HG02610 (cell line): ENCODE results near the gene PRR30.

Experiments
- ATAC-seq: cut with Tn5 transposase; IDR thresholded peaks from one replicate; pipeline ENCODE4 v1.9.1; 2021; ENCODE audit warnings: mild to moderate bottlenecking, moderate library complexity; ENCODE audit not compliant: unreplicated experiment

The PRR30 gene

DNA sequence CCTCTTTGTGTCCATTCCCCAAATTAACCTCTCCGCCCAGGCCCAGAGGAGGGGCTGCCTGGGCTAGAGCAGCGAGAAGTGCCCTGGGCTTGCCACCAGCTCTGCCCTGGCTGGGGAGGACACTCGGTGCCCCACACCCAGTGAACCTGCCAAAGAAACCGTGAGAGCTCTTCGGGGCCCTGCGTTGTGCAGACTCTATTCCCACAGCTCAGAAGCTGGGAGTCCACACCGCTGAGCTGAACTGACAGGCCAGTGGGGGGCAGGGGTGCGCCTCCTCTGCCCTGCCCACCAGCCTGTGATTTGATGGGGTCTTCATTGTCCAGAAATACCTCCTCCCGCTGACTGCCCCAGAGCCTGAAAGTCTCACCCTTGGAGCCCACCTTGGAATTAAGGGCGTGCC is 39.2 kb downstream of the PRR30 start:
- no peak for ATAC-seq

DNA sequence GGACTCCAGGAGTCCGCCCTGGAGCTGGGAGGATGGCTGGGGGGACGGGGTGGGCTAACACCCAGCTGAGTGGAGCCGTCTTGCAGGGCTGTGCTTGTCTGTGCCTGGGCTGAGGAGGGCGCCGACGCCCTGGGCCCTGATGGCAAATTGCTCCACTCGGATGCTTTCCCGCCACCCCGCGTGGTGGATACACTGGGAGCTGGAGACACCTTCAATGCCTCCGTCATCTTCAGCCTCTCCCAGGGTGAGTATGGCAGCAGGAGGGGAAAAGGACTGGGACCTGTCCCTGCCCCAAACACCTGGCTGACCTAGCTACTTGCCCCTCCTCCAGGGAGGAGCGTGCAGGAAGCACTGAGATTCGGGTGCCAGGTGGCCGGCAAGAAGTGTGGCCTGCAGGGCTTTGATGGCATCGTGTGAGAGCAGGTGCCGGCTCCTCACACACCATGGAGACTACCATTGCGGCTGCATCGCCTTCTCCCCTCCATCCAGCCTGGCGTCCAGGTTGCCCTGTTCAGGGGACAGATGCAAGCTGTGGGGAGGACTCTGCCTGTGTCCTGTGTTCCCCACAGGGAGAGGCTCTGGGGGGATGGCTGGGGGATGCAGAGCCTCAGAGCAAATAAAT is 39.8 kb downstream of the PRR30 start:
- ATAC-seq = no peak

DNA sequence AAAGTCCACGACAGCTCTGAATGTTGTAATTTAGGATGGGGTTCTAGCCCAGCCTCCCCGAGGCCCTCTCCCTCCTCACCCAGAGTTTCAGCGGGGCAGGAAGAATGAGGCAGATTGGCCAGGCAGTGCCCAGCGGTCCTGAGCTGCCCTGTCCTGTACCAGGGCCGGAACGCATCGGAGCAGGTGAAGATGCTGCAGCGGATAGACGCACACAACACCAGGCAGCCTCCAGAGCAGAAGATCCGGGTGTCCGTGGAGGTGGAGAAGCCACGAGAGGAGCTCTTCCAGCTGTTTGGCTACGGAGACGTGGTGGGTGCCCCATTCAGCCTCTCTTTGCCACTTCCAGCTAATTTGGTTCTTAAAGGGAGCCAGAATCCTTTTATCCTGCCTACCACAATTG is 41.9 kb downstream of the PRR30 start:
- ATAC-seq = no peak

DNA sequence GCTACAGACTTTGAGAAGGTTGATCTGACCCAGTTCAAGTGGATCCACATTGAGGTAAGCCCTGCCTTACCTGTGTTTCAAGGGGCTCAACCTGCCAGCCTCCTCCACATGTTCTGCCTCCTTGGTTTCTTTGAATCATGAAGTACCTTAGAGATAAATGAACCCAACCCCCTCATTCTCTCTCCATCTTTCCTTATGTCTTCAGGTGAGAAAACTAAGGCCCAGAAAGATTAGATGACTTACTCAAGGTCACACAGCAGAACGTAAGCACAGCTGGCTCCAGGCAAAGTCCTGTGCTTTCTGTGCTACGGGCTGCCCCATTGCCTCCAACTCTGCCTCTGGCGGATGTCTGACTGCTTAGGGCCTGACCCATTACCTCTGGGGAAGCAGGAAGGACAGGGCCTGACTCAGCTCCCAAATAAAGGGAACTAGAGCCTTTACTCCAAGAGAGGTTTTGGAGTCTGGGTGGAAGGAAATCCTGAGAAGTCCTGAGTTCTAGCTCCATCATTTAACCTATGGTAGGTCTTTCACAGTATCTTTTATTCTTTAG is 42.4 kb downstream of the PRR30 start:
- no peak for ATAC-seq

DNA sequence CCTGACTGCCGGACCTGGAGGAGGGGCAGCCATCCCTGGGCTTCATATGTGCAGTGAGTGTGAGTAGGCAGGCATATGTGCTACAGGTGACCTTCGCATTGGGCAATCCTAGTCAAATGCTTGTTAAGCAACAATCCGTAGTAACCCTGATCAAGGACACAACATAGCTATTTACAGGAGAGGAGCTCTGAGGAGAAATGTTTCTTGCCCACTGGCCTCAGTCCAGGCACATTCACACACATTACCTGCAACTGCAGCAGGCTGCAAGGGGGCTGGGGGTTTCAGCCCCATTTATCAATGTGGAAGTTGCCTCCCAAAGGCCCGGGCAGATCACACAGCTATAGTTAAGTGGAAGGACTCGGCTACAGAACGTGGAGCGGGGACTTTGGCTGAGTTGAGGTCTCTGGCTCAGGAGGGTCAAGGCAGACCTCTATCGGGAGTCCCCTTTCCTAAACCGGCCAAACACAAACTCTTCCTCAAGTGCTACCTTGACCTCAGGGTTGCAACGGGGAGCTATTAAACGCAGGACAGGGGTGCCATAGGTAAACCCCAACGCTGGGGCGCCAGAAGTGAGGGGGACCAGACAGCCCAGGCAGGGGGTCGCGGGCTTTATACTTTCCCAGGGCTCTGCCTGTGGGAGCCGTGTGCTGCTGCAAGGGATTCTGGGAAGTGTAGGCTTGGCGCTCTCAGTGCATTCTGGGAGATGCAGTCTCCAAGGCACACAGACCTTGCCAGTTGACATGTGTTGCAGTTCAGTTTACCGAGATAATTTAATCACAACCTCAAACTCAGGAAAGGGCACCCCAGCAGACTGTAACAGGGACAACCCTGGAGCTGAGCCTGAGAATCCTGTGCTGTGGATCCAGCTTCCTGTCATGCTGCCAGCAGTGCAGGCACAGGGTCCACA is 43.2 kb downstream of the PRR30 start:
- ATAC-seq = peak; percentile 59

DNA sequence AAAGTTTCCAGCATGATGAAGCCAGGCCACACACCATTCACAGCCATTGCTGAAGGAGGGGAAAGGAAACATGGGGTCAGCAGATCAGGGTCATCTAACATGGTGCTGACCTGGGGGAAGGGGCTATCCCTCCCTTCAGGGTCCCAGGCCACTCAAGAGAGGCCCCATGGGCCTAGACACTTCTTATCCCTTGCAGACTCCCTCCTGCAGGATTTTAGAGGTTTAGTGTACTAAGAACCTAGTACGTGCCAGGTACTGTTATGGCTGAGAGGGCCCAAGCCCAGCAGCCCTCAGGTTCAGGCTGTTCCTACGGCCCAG is 43.8 kb downstream of the PRR30 start:
- no peak for ATAC-seq

DNA sequence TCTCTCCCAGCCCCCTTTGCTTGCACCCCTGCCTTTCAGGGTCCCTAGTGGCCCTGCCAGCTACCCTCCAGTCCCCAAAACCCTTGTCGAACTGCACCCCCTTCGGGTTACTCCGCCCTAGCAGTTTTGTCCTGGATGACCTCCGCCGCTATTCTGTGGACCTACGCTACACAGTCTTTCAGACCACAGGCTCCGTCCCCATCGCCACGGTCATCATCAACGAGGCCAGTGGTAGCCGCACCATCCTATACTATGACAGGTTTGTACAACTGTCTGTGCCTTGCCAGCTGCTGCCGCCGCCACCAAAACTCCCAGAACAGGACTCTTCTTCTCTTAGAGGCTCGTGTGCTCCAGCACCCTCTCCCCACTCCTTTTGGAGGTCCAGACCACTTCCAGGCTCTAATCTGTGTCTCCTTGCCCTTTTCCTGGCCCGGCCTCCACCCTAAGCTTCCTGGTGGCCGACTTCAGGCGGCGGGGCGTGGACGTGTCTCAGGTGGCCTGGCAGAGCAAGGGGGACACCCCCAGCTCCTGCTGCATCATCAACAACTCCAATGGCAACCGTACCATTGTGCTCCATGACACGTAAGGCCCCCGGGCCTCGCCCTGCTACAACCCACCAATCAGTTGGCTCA is 44.7 kb downstream of the PRR30 start:
- ATAC-seq = no peak

DNA sequence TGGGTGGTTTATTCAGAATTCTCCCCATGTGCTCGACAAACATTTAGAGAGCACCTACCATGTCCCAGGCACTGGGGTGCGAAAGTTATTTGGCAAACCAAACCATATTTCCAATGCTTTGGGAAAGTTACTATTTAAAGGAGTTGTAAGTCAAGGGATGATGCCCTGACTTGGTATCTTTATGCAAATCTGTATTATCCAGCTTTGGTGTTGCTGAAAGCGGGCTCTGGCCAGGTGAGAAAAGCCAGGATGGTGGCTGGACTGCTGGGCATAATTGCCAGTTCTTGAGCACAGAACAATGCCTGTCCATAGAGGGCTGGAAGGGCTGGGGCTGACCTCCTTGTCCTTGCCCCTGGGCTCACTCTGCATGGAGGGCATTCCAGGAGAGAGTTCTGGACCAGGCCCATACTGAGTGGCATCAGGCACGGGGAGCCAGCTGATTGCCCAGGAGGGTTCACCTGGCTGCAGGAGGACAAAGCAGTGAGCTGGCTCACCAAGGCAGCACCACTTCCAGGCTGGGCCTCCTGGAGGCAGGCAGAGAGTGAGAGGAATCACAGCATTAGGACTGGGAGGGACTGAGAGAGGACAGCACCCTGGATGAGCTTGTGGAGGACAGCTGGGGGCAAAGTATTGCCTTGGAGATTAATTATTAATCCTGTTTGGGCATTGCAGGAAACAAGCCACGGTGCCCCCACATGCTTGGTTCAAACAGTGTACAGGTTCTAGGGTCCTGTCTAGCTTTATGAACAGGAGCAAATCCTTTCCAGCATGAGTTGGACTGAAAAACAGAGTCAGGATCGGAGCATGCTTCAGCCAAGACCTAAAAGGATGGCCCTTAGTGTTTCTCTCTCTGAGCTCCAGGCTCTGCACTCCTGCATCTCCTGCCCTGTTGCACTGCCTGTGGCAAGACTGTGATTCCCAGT is 45.5 kb downstream of the PRR30 start:
- ATAC-seq = no peak

DNA sequence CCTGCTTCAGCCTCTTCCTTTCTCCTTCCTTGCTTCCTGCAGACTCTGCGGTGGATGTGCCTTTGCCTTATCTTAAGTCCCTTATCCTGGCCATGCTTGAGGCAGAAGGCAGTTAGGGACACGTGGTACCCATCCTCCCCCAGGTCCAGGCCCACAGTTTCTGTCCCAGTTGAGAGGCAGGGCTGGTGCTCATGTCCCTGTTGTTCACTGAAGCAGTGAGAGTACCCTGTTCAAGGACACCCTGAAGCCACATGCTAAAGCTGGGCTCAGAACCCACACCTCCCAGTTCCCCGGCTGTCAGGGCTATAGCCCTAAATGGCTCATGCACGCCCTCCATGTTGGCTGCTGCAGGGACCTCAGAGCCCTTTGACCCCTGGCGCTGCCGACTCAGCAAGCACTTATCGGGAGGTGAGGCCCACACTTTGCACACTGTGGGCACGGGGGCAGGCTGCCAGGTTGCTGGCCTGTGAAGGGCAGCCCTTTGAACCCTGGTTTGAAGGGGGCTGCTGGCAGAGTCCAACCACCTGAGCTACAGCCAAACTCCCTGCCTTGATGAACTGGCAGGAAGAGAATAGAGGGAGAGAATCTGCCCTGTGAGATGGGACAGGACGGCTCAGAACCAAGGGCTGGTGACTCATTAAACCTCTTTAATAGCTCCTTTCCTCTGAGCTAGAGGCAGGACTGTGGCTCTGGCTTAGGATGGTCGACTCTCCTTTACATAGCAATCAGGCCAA is 46.3 kb downstream of the PRR30 start:
- ATAC-seq = no peak

DNA sequence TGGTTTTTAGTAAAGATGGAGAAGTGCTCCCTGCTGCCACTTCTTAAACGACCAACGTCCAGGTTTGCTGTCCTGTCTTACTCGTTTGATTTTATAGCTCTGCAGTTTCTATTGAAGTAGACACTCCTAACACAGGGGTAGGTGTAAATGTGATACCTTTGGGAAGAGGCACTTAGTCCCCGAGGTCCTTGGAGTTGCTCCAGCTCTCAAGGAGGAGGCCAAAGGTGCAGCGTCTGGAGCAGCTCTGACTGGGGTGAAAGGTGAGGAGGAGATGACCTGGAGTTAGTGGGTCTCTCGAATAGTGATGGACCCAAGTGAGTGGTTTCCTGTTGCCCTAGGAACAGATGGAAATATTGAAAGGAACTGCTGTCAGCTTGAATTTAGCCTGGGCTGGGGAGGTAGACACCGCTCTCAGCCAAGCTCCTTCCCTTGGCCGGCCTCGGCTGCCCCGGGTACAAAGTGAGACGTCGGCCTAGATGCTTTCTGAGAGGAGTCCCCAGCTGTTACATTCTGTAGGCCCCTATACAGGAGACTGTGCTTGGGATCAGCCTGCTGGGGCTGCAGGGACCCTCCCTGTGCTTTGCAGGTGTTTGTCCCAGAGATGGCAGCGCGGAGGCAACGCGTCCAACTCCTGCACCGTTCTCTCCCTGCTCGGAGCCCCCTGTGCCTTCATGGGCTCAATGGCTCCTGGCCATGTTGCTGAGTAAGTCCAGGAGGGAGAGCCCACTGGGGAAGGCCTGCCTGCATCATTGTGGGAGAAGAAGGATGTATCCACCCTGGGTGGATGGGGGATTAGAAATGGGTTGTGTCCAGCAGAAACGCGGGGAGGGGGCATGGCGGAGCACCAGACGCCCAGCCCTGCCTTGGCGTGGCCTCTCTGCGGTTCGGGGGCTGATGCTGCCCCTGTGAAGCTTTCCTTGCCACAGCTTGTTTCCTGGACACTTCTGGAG is 47.2 kb downstream of the PRR30 start:
- ATAC-seq = no peak

DNA sequence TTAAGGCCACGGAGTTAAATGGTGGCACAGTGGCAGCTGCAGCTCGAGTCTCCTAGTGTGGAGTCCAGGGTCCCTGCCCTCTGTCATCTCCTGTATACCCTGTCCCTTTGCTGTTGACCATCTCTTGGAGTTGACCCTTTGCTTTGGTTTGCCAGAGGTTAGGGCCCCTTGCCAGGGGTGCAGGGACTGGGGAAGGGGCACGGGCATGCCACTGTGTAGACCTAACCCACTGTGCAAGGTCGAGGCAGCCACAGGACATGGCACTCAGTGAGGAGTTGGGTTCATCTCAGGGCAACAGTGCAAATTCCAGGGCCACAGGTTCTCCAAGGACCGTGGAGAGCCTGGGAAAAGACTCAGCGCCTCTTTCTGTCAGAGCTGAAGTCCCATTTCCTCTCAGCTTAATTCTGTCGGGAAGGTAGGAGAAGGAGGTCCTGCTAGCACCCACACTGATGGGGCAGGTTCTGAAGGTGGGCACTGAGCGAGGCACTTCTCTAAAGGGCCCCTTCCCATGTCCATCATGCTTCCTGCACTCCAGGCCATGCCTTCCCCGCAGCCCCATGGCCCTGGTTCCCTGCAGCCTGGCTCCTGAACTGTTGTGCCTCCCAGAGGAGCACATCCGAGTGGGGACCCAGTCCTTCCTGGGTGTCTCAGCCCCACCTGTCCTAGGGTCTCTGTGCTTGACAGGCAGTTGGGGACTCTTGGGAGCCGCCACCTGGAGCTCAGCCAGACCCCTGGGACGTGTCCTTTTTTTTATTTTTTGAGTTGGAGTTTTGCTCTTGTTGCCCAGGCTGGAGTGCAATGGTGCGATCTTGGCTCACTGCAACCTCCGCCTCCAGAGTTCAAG is 49.9 kb downstream of the PRR30 start:
- ATAC-seq = no peak

DNA sequence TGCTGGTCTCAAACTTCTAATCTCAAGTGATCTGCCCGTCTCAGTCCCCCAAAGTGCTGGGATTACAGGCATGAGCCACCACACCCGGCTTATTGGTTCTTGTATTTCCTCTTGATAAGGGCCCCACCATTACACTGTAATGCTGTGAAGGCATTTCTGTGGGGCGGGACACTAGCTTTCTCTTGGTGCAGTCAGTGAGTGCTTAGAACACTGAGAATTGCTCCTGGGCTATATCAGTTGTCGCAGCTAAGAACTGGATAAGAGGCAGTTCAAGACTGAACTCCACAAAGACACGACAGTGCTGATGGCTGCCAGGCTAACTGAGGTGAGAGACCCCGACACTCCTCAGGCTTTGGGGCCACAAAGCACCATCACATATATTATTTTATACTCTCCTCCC is 50.6 kb downstream of the PRR30 start:
- ATAC-seq = no peak

DNA sequence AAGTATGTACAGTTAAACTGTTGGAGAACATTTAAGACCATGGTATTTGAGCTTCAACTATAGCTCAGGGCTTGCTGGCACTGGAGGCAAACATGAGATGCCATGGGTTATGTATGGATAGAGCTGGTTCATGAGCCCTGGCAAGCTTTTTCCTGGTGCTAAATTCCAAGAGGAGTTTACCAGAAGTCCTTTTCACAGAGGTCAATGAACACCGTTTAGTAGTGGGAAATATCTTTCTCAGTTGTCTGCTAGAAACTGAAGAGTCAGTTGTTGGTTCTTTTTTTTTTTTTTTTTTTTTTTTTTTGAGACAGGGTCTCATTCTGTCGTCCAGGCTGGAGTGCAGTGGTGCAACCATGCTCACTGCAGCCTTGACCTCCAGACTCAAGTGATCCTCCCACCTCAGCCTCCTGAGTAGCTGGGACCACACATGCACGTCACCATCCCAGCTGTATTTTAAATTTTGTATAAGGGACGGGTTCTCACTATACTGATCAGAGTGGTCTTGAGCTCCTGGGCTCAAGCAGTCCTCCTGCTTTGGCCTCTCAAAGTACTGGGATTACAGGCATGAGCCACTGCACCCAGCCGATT is 51.3 kb downstream of the PRR30 start:
- ATAC-seq = no peak
